H1 (cell line): ENCODE results near the gene EGLN3. TPM values are rescaled to one million over a fixed set of nuclear protein-coding genes. Genes with fewer than 3 reads are reported as not detected.
A peak's percentile ranks its signal among the peaks of the same experiment; 100 is the strongest.

Experiments
- CTCF ChIA-PET: fragments of 300-600 bp; sonication (Branson Sonifier 250); formaldehyde crosslinking; loops from one replicate; lab custom pipeline; 2021; ENCODE audit not compliant: partially characterized antibody; lab: Charles Lee
- POLR2A ChIA-PET: fragments of 300-600 bp; sonication (Branson Sonifier 250); formaldehyde crosslinking; loops from one replicate; lab custom pipeline; 2021; ENCODE audit warnings: inconsistent platforms; ENCODE audit not compliant: partially characterized antibody; lab: Charles Lee
- DNase-seq, 2 experiments: peaks; one replicate each; pipeline versions ENCODE4 v3.0.0 to v3.0.0-alpha.2; 2010 to 2022; ENCODE audit warnings: low spot score in 2 of 2, low read depth in 1 of 2, mixed read lengths in 1 of 2
- FAIRE-seq: peaks from 2 replicates; lab custom pipeline; 2011; peaks lifted over from hg19 to GRCh38; lab: Jason Lieb, UNC
- H2AFZ ChIP-seq: 2 replicates; pipeline ENCODE4 v1.8.1; 2012; ENCODE audit warnings: low read length, inconsistent platforms
- H2AK5ac ChIP-seq: 2 replicates; pipeline ENCODE4 v1.6.1; 2013; ENCODE audit warnings: low read depth, low read length
- H2BK120ac ChIP-seq: replicated peaks from 2 replicates; pipeline ENCODE3; 2013; ENCODE audit warnings: low read depth, low read length, inconsistent platforms
- H2BK12ac ChIP-seq: 2 replicates; pipeline ENCODE4 v1.6.1; 2013; ENCODE audit warnings: low read depth, low read length
- H2BK15ac ChIP-seq: 2 replicates; pipeline ENCODE4 v1.6.1; 2013; ENCODE audit warnings: low read length
- H2BK20ac ChIP-seq: 2 replicates; pipeline ENCODE4 v1.6.1; 2013; ENCODE audit warnings: low read length
- H2BK5ac ChIP-seq: 2 replicates; pipeline ENCODE4 v1.6.1; 2013; ENCODE audit warnings: low read depth, low read length
- H3K14ac ChIP-seq: 2 replicates; pipeline ENCODE4 v1.6.1; 2013; ENCODE audit warnings: inconsistent platforms; ENCODE audit not compliant: insufficient read length
- H3K18ac ChIP-seq: 2 replicates; pipeline ENCODE4 v1.6.1; 2013; ENCODE audit warnings: low read length; ENCODE audit errors: extremely low read depth
- H3K23ac ChIP-seq: 2 replicates; pipeline ENCODE4 v1.6.1; 2013; ENCODE audit warnings: inconsistent platforms; ENCODE audit not compliant: insufficient read length
- H3K23me2 ChIP-seq: 2 replicates; pipeline ENCODE4 v1.6.1; 2013; ENCODE audit warnings: low read depth, low read length
- H3K27ac ChIP-seq: 2 replicates; pipeline ENCODE4 v1.6.1; 2011; ENCODE audit warnings: low read depth, low read length, inconsistent platforms
- H3K27me3 ChIP-seq, 4 experiments: replicated peaks in 1 of 4; 1 replicate in 1 of 4; 2 replicates in 3 of 4; pipeline versions ENCODE4 v1.6.1 to v1.8.1; 2011 to 2013; ENCODE audit warnings: low read length in 3 of 4, mild to moderate bottlenecking in 3 of 4, inconsistent platforms in 2 of 4, mixed read lengths in 2 of 4, moderate library complexity in 1 of 4; ENCODE audit not compliant: control insufficient read depth in 3 of 4, insufficient read depth in 3 of 4; ENCODE audit errors: extremely low read depth in 1 of 4
- H3K36me3 ChIP-seq, 4 experiments: 2 replicates each; pipeline versions ENCODE4 v1.6.1 to v1.8.1; 2011 to 2013; ENCODE audit warnings: mild to moderate bottlenecking in 4 of 4, low read length in 3 of 4, moderate library complexity in 2 of 4, control low read depth in 1 of 4, inconsistent platforms in 1 of 4; ENCODE audit not compliant: insufficient read depth in 4 of 4, control insufficient read depth in 2 of 4
- H3K4ac ChIP-seq: replicated peaks from 2 replicates; pipeline ENCODE3; 2013; ENCODE audit warnings: low read length, low read depth, mixed read lengths, inconsistent platforms; ENCODE audit not compliant: insufficient read length
- H3K4me1 ChIP-seq, 4 experiments: replicated peaks in 1 of 4; 1 replicate in 1 of 4; 2 replicates in 3 of 4; pipeline versions ENCODE4 v1.6.1 to v1.8.1; 2011 to 2013; ENCODE audit warnings: low read length in 3 of 4, inconsistent platforms in 2 of 4, mixed read lengths in 1 of 4; ENCODE audit not compliant: insufficient read depth in 4 of 4, control insufficient read depth in 3 of 4
- H3K4me2 ChIP-seq, 2 experiments: 2 replicates each; pipeline versions ENCODE4 v1.6.1 to v1.8.1; 2011 to 2013; ENCODE audit warnings: low read depth in 2 of 2, low read length in 2 of 2, control low read depth in 1 of 2, inconsistent platforms in 1 of 2, mild to moderate bottlenecking in 1 of 2; ENCODE audit not compliant: insufficient read depth in 1 of 2
- H3K4me3 ChIP-seq, 4 experiments: fragments of 200-600, 300-600 bp in 1 of 4; sonication (generic), shearing (Covaris generic), sonication (Bioruptor Twin) in 1 of 4; 2 replicates each; pipeline versions ENCODE4 v1.5.1 to v1.8.1; 2011 to 2016; ENCODE audit warnings: low read length in 4 of 4, low read depth in 3 of 4, control low read depth in 2 of 4, inconsistent platforms in 2 of 4, mild to moderate bottlenecking in 2 of 4, mixed read lengths in 1 of 4, moderate library complexity in 1 of 4; ENCODE audit not compliant: insufficient read depth in 2 of 4; ENCODE audit errors: extremely low read depth in 1 of 4
- H3K56ac ChIP-seq: replicated peaks from 2 replicates; pipeline ENCODE3; 2013; ENCODE audit warnings: low read depth, mild to moderate bottlenecking, mixed read lengths, low read length, inconsistent platforms; ENCODE audit not compliant: insufficient read length
- H3K79me1 ChIP-seq: 2 replicates; pipeline ENCODE4 v1.6.1; 2013; ENCODE audit warnings: low read depth, low read length, control low read depth
- H3K79me2 ChIP-seq, 2 experiments: 2 replicates each; pipeline versions ENCODE4 v1.6.1 to v1.8.1; 2012 to 2013; ENCODE audit warnings: low read length in 2 of 2, mild to moderate bottlenecking in 2 of 2, inconsistent platforms in 1 of 2; ENCODE audit not compliant: insufficient read depth in 2 of 2, control insufficient read depth in 1 of 2
- H3K9ac ChIP-seq, 4 experiments: replicated peaks in 1 of 4; 1 replicate in 1 of 4; 2 replicates in 3 of 4; pipeline versions ENCODE4 v1.6.1 to v1.8.1; 2011 to 2013; ENCODE audit warnings: low read depth in 3 of 4, low read length in 3 of 4, control low read depth in 2 of 4, mild to moderate bottlenecking in 2 of 4, moderate library complexity in 2 of 4, inconsistent platforms in 1 of 4; ENCODE audit errors: extremely low read depth in 1 of 4
- H3K9me3 ChIP-seq, 2 experiments: 2 replicates each; pipeline versions ENCODE4 v1.6.1 to v1.8.1; 2012 to 2013; ENCODE audit warnings: mild to moderate bottlenecking in 2 of 2, moderate library complexity in 2 of 2, control low read depth in 1 of 2, inconsistent platforms in 1 of 2, low read depth in 1 of 2, low read length in 1 of 2, mixed read lengths in 1 of 2; ENCODE audit not compliant: insufficient read depth in 2 of 2
- H4K20me1 ChIP-seq, 2 experiments: replicated peaks in 1 of 2; 2 replicates each; pipeline versions ENCODE3 to v1.8.1; 2011 to 2013; ENCODE audit warnings: inconsistent platforms in 2 of 2, low read length in 2 of 2, mild to moderate bottlenecking in 1 of 2; ENCODE audit not compliant: insufficient read depth in 2 of 2, control insufficient read depth in 1 of 2
- H4K5ac ChIP-seq: 2 replicates; pipeline ENCODE4 v1.6.1; 2013; ENCODE audit warnings: low read length, low read depth, mixed read lengths, inconsistent platforms; ENCODE audit not compliant: insufficient read length
- H4K8ac ChIP-seq: 2 replicates; pipeline ENCODE4 v1.8.0; 2013; ENCODE audit warnings: mild to moderate bottlenecking, moderate library complexity, low read length, inconsistent platforms; ENCODE audit not compliant: insufficient read depth; ENCODE audit errors: extremely low read depth
- H4K91ac ChIP-seq: replicated peaks from 2 replicates; pipeline ENCODE3; 2013; ENCODE audit warnings: low read length, mixed read lengths, inconsistent platforms; ENCODE audit not compliant: insufficient read length
- ASH2L ChIP-seq: fragments of 200-600, 300-600 bp; sonication (generic); IDR thresholded peaks from one replicate; pipeline ENCODE4 v1.7.1; 2017; ENCODE audit warnings: low read length
- HDAC6 ChIP-seq: IDR thresholded peaks from one replicate; pipeline ENCODE4 v1.7.1; 2012; ENCODE audit warnings: low read depth, mild to moderate bottlenecking, inconsistent platforms, low read length, moderate library complexity
- JUND ChIP-seq: IDR thresholded peaks from 2 replicates; pipeline ENCODE4 v1.6.1; 2011; ENCODE audit warnings: mild to moderate bottlenecking, improper control_type of control experiment, low read length
- MAFK ChIP-seq: IDR thresholded peaks from 2 replicates; pipeline ENCODE4 v1.6.1; 2012; ENCODE audit warnings: low read depth, mild to moderate bottlenecking, improper control_type of control experiment, low read length
- SP4 ChIP-seq: IDR thresholded peaks from 2 replicates; pipeline ENCODE4 v1.6.1; 2012; ENCODE audit warnings: low read length, inconsistent platforms
- USF2 ChIP-seq: IDR thresholded peaks from 2 replicates; pipeline ENCODE4 v1.6.1; 2011; ENCODE audit warnings: low read length, improper control_type of control experiment
- WGBS, 2 experiments: shearing (Covaris generic) in 1 of 2; methylation state at CpG; one replicate each; pipeline versions ENCODE4 v1.1.6 to v1.1.7; 2013 to 2015; ENCODE audit warnings: low lambda C conversion rate in 2 of 2, mixed read lengths in 2 of 2, inconsistent platforms in 1 of 2, low coverage in 1 of 2, missing lambda C conversion rate in 1 of 2; ENCODE audit not compliant: insufficient replicate concordance in 2 of 2, insufficient coverage in 1 of 2, insufficient read length in 1 of 2; ENCODE audit errors: extremely low coverage in 1 of 2, missing lambda C conversion rate in 1 of 2; 5-methylcytosine and 5-hydroxymethylcytosine counted together
- polyA plus RNA-seq, 7 experiments: library from polyadenylated mRNA; depleted of rRNA in 3 of 7; stranded (reverse) in 5 of 7; unstranded in 2 of 7; fragments of >200 nt in 5 of 7; fragments of 200-250 nt in 2 of 7; gene quantifications; 1 replicate in 5 of 7; 2 replicates in 1 of 7; 4 replicates in 1 of 7; pipeline versions ENCODE4 v1.2.1 to v1.2.3, GENCODE V29; 2011 to 2013; ENCODE audit warnings: missing spikeins in 2 of 7, mixed read lengths in 2 of 7
- total RNA-seq: library from RNA; stranded (reverse); fragmentation: NEBNext Ultra II Directional; extraction: Animal tissue kit (Norgen Biotek cat#: 25700); gene quantifications from 2 replicates; pipeline ENCODE4 v1.2.1, GENCODE V29; 2021

EGLN3 gene
- total and polyA plus RNA-seq, 2 of the 8 experiments (the other 6 are each of a cell fraction or from before 2014, with no cell fraction given), result 10.6 to 27.3 TPM

DNA sequence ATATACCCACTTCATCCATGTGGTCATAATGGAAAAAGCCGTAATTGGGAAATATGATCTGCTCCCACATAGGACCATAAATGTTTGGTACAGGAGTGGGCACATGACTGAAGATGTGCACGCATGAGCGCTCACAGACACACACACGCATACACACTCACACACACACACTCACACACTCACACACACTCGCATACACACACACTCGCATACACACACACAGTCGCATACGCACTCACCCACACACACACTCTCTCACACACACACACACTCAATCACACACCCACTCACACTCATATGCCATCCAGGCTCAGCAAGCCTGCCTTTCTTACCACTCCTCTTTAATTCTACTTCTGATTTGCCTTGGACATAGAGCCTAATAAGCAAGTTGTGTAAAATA lies 45.6 kb upstream of the EGLN3 start:
- Histone ChIP-seq H3K79me1 (no peaks in the 10 kb centered on the region), H3K9me3 (no peaks in the 10 kb centered on the region), H3K9ac (no peak overlapping the region), H4K20me1 (no peaks in the 10 kb centered on the region), H3K23me2 (peaks cover 4% of the 10 kb centered on the region; the same call in 1 of the 2 replicates), H4K91ac (peak overlapping the region; percentile 59), H3K4me2 (no peak overlapping the region), H3K27me3 (no peaks in the 10 kb centered on the region), H3K4me1 (no peaks in the 10 kb centered on the region), H3K18ac (no peak overlapping the region), H2BK20ac (no peak overlapping the region), H2BK15ac (0 out of 2 replicates have a peak overlapping the region, but pooled peaks have one; percentile 14), H2BK12ac (no peak overlapping the region), H2BK5ac (no peak overlapping the region), H3K14ac (no peak overlapping the region), H3K4me3 (no peak overlapping the region), H3K27ac (no peak overlapping the region), H4K5ac (no peak overlapping the region), H2BK120ac (no peak overlapping the region), H2AK5ac (peak overlapping the region; percentile 94; the same call in 1 of the 2 replicates), H2AFZ (no peak overlapping the region), H3K36me3 (no peaks in the 10 kb centered on the region), H4K8ac (peak overlapping the region; percentile 35; the same call in 1 of the 2 replicates), H3K4ac (no peak overlapping the region), H3K23ac (no peak overlapping the region), H3K56ac (peak overlapping the region; percentile 79), H3K79me2 (no peaks in the 10 kb centered on the region)
- WGBS, 2 experiments, result 91% methylated on average over 8 of the region's 8 CpGs; no CpG with 5 or more reads in 1 of the 2 experiments
- DNase-seq (no peak), FAIRE-seq (no peak)
- ChIA-PET POLR2A (no interaction called here), CTCF (no interaction called here)
- no peak for TF ChIP-seq ASH2L
- no peak for TF ChIP-seq USF2
- no peak for TF ChIP-seq JUND
- no peak for TF ChIP-seq MAFK
- TF ChIP-seq SP4, result no peak
- no peak for TF ChIP-seq HDAC6
